HepG2 (cell line): ENCODE measurements around the gene STAT6. TPM values are rescaled to one million over a fixed set of nuclear protein-coding genes. Genes with fewer than 3 reads are reported as not detected.

Source experiments
- ARID5B ChIP-seq: IDR thresholded peaks from 2 replicates; pipeline ENCODE4 v1.4.0; 2020; ENCODE audit warnings: mild to moderate bottlenecking, missing genetic modification reagents
- BCL6 ChIP-seq: IDR thresholded peaks from 2 replicates; pipeline ENCODE4 v1.6.1; 2016; ENCODE audit warnings: missing genetic modification reagents, missing compliant biosample characterization
- ETV6 ChIP-seq: sonication (generic); formaldehyde crosslinking; conservative IDR thresholded peaks from 2 replicates; pipeline ENCODE4 v1.4.0; 2020; ENCODE audit warnings: missing genetic modification reagents
- FOSL2 ChIP-seq: sonication (generic); formaldehyde crosslinking; IDR thresholded peaks from 2 replicates; pipeline ENCODE4 v1.4.0; 2020; ENCODE audit warnings: missing genetic modification reagents
- HNF4A ChIP-seq: sonication (generic); formaldehyde crosslinking; IDR thresholded peaks from 2 replicates; pipeline ENCODE4 v1.4.0; 2020; ENCODE audit warnings: missing genetic modification reagents
- HNF4G ChIP-seq, 2 experiments: sonication (generic) in 1 of 2; formaldehyde crosslinking in 1 of 2; IDR thresholded peaks; 2 replicates each; pipeline versions ENCODE4 v1.4.0 to v1.6.1; 2011 to 2020; ENCODE audit warnings: borderline replicate concordance in 2 of 2, low read depth in 2 of 2, mild to moderate bottlenecking in 2 of 2, low read length in 1 of 2, missing genetic modification reagents in 1 of 2, moderate library complexity in 1 of 2
- MZF1 ChIP-seq: sonication (generic); formaldehyde crosslinking; IDR thresholded peaks from 2 replicates; pipeline ENCODE4 v1.8.1; 2023; ENCODE audit warnings: mild to moderate bottlenecking, missing genetic modification reagents, borderline replicate concordance
- REST ChIP-seq, 2 experiments: IDR thresholded peaks; 2 replicates each; pipeline ENCODE4 v1.6.1; 2011 to 2012; ENCODE audit warnings: low read length in 2 of 2, borderline replicate concordance in 1 of 2, low read depth in 1 of 2, mild to moderate bottlenecking in 1 of 2, moderate library complexity in 1 of 2
- RXRB ChIP-seq: IDR thresholded peaks from 2 replicates; pipeline ENCODE4 v1.6.1; 2016; ENCODE audit warnings: borderline replicate concordance, missing genetic modification reagents, missing compliant biosample characterization
- SIN3A ChIP-seq: IDR thresholded peaks from 2 replicates; pipeline ENCODE4 v1.6.1; 2011; ENCODE audit warnings: low read depth, mild to moderate bottlenecking, control low read depth, low read length, borderline replicate concordance
- XRCC5 ChIP-seq: fragments of 200-400 bp; formaldehyde crosslinking; optimal IDR thresholded peaks from 2 replicates; pipeline ENCODE3; 2017; ENCODE audit warnings: mild to moderate bottlenecking, low read length
- YEATS4 ChIP-seq: sonication (generic); formaldehyde crosslinking; IDR thresholded peaks from 2 replicates; pipeline ENCODE4 v1.4.0; 2020; ENCODE audit warnings: missing genetic modification reagents, borderline replicate concordance
- ZIK1 ChIP-seq: sonication (generic); formaldehyde crosslinking; IDR thresholded peaks from 2 replicates; pipeline ENCODE4 v1.5.0; 2020; ENCODE audit warnings: mild to moderate bottlenecking, low read depth, missing genetic modification reagents, borderline replicate concordance
- ZNF101 ChIP-seq: sonication (generic); formaldehyde crosslinking; IDR thresholded peaks from 2 replicates; pipeline ENCODE4 v1.4.0; 2020; ENCODE audit warnings: mild to moderate bottlenecking, low read depth, missing genetic modification reagents, borderline replicate concordance
- ZNF331 ChIP-seq: sonication (generic); formaldehyde crosslinking; IDR thresholded peaks from 2 replicates; pipeline ENCODE4 v1.4.0; 2020; ENCODE audit warnings: missing genetic modification reagents
- ZNF431 ChIP-seq: sonication (generic); formaldehyde crosslinking; IDR thresholded peaks from 2 replicates; pipeline ENCODE4 v1.9.0; 2022; ENCODE audit warnings: missing genetic modification reagents, low read depth, mild to moderate bottlenecking, borderline replicate concordance
- ZNF574 ChIP-seq: sonication (generic); formaldehyde crosslinking; IDR thresholded peaks from 2 replicates; pipeline ENCODE4 v1.4.0; 2020; ENCODE audit warnings: missing genetic modification reagents
- ZNF605 ChIP-seq: sonication (generic); formaldehyde crosslinking; IDR thresholded peaks from 2 replicates; pipeline ENCODE4 v1.8.0; 2022; ENCODE audit warnings: mild to moderate bottlenecking, missing genetic modification reagents
- ZNF737 ChIP-seq: sonication (generic); formaldehyde crosslinking; IDR thresholded peaks from 2 replicates; pipeline ENCODE4 v1.5.0; 2020; ENCODE audit warnings: missing genetic modification reagents, mild to moderate bottlenecking, borderline replicate concordance
- polyA plus RNA-seq, 8 experiments: library from polyadenylated mRNA; depleted of rRNA in 3 of 8; stranded (reverse) in 7 of 8; unstranded in 1 of 8; fragments of >200 nt; fragmentation: Illumina TruSeq in 4 of 8; extraction: Trizol in 4 of 8; gene quantifications; 2 replicates each; pipeline versions ENCODE4 v1.2.1 to v1.2.3, GENCODE V29; 2011 to 2016; ENCODE audit warnings: low read depth in 4 of 8, missing spikeins in 1 of 8, mixed read lengths in 1 of 8; ENCODE audit not compliant: insufficient read depth in 1 of 8
- total RNA-seq, 5 experiments: library from RNA; depleted of rRNA; stranded (reverse); fragments of >200 nt; fragmentation: Illumina TruSeq; extraction: Trizol; gene quantifications; 2 replicates each; pipeline ENCODE4 v1.2.3, GENCODE V29; 2016; ENCODE audit warnings: low read depth in 1 of 5

STAT6 gene
- total and polyA plus RNA-seq, 2 of the 13 experiments (the other 11 are each of a cell fraction or from before 2014, with no cell fraction given) = 28.0 to 62.2 TPM

- TF ChIP-seq ZNF574 (0 out of 2 replicates have a peak, but pooled peaks have one; percentile 16), HNF4G (IDR thresholded peaks at IDR 0.05; ENCODE audit: borderline replicate concordance, low read depth, low read length) (peak; percentile 64; the same call in 1 of the 2 replicates), HNF4G (CRISPR knock-in tag; IDR thresholded peaks at IDR 0.05; ENCODE audit: borderline replicate concordance, low read depth) (no peak), YEATS4 (CRISPR knock-in tag) (peak; percentile 33; the same call in 1 of the 2 replicates), MZF1 (CRISPR knock-in tag) (no peak), ZNF737 (CRISPR knock-in tag) (no peak), HNF4A (CRISPR knock-in tag) (peak; percentile 87), BCL6 (CRISPR knock-in tag) (0 out of 2 replicates have a peak, but pooled peaks have one; percentile 20), ZNF331 (CRISPR knock-in tag) (peak; percentile 39; the same call in 1 of the 2 replicates), RXRB (CRISPR knock-in tag) (peak; percentile 41; the same call in 1 of the 2 replicates), ZNF431 (CRISPR knock-in tag) (peak; percentile 46; the same call in 1 of the 2 replicates), XRCC5 (peak; percentile 56), REST (IDR thresholded peaks at IDR 0.05; ENCODE audit: borderline replicate concordance in 1 of 2, low read depth in 1 of 2, low read length in 2 of 2) (peak; percentile 79 to 96), FOSL2 (CRISPR knock-in tag) (peak; percentile 22; the same call in 1 of the 2 replicates), ZIK1 (no peak), ETV6 (CRISPR knock-in tag) (0 out of 2 replicates have a peak, but pooled peaks have one; percentile 33), ZNF605 (CRISPR knock-in tag) (0 out of 2 replicates have a peak, but pooled peaks have one; percentile 34), ZNF101 (CRISPR knock-in tag) (peak; percentile 57; the same call in 1 of the 2 replicates), SIN3A (peak; percentile 50; the same call in 1 of the 2 replicates), ARID5B (CRISPR knock-in tag) (0 out of 2 replicates have a peak, but pooled peaks have one; percentile 14)
These were observed 61.3 kb downstream of the STAT6 start, which contains the start of gene MYO1A (continued) for GRCh38 chr12:57049890-57050289.
